Measurements from ENCODE around the gene PLTP. TPM values are rescaled to one million over a fixed set of nuclear protein-coding genes. Genes with fewer than 3 reads are reported as not detected.

PLTP gene
- total and polyA plus RNA-seq, 2 of the 13 experiments (the other 11 are each of a cell fraction or from before 2014, with no cell fraction given), result 16.9 to 28.6 TPM

GRCh38 chr20:45934586-45935415 lies 22.8 kb upstream of the PLTP start, which contains the start of gene PCIF1 (continued):
- no peak for TF ChIP-seq CC2D1A (CRISPR knock-in tag; IDR thresholded peaks at IDR 0.05)
- TF ChIP-seq ZNF761 (CRISPR knock-in tag; conservative IDR thresholded peaks at IDR 0.05), result peak; percentile 89
- no peak; the same call in 1 of the 2 replicates for TF ChIP-seq SATB2 (CRISPR knock-in tag; IDR thresholded peaks at IDR 0.05)
- no peak; the same call in none of the 2 replicates for TF ChIP-seq HNF1B (CRISPR knock-in tag; IDR thresholded peaks at IDR 0.05)
- TF ChIP-seq ATF7 (IDR thresholded peaks at IDR 0.05), result no peak
- TF ChIP-seq ATF7 (CRISPR knock-in tag; IDR thresholded peaks at IDR 0.05), result no peak
- peak; percentile 93 for TF ChIP-seq ZNF746 (CRISPR knock-in tag; IDR thresholded peaks at IDR 0.05)
- peak; percentile 96 for TF ChIP-seq ZNF879 (CRISPR knock-in tag; IDR thresholded peaks at IDR 0.05)
- peak; percentile 14; the same call in 1 of the 2 replicates for TF ChIP-seq SIX1 (CRISPR knock-in tag; IDR thresholded peaks at IDR 0.05; ENCODE audit: borderline replicate concordance)
- peak; percentile 67; the same call in 1 of the 2 replicates for TF ChIP-seq SIN3B (IDR thresholded peaks at IDR 0.05; ENCODE audit: low read length)
- 0 out of 2 replicates have a peak, but pooled peaks have one; percentile 7 for TF ChIP-seq PAX8 (CRISPR knock-in tag; IDR thresholded peaks at IDR 0.05; ENCODE audit: borderline replicate concordance)
- peak; percentile 80; the same call in 1 of the 2 replicates for TF ChIP-seq ZBTB25 (CRISPR knock-in tag; IDR thresholded peaks at IDR 0.05)
- TF ChIP-seq ZNF782 (CRISPR knock-in tag; IDR thresholded peaks at IDR 0.05; ENCODE audit: borderline replicate concordance), result peak; percentile 81
- TF ChIP-seq RORA (CRISPR knock-in tag; IDR thresholded peaks at IDR 0.05), result no peak
- 0 out of 2 replicates have a peak, but pooled peaks have one; percentile 4 for TF ChIP-seq KDM1A (CRISPR knock-in tag; IDR thresholded peaks at IDR 0.05)
- TF ChIP-seq ZBTB37 (CRISPR knock-in tag; IDR thresholded peaks at IDR 0.05), result no peak
- TF ChIP-seq ZNF83 (CRISPR knock-in tag; IDR thresholded peaks at IDR 0.05; ENCODE audit: borderline replicate concordance), result 0 out of 2 replicates have a peak, but pooled peaks have one; percentile 29
- peak; percentile 97; the same call in 1 of the 2 replicates for TF ChIP-seq CENPBD1 (CRISPR knock-in tag; IDR thresholded peaks at IDR 0.05; ENCODE audit: borderline replicate concordance, low read depth)
- no peak for TF ChIP-seq ZNF207 (IDR thresholded peaks at IDR 0.05; ENCODE audit: borderline replicate concordance)
- peak; percentile 85; the same call in 1 of the 2 replicates for TF ChIP-seq ZNF256 (CRISPR knock-in tag; conservative IDR thresholded peaks at IDR 0.05)
- no peak for TF ChIP-seq SP140L (CRISPR knock-in tag; IDR thresholded peaks at IDR 0.05; ENCODE audit: borderline replicate concordance)
- TF ChIP-seq JUNB (CRISPR knock-in tag; IDR thresholded peaks at IDR 0.05; ENCODE audit: borderline replicate concordance), result no peak

Data from HepG2 (cell line).